Esophagus muscularis mucosa (tissue), 4 donors: ENCODE measurements around the gene MTMR2. TPM values are rescaled to one million over a fixed set of nuclear protein-coding genes. Genes with fewer than 3 reads are reported as not detected.

Experiments used
- DNase-seq: peaks from one replicate; pipeline ENCODE4 v3.0.0-alpha.2; 2017; ENCODE audit errors: extremely low spot score
- H3K27ac ChIP-seq, 4 donors: fragments of 200-600 bp; sonication (generic); replicated peaks in 1 of 4; 1 replicate in 3 of 4; 2 replicates in 1 of 4; pipeline ENCODE4 v1.5.1; 2016 to 2019; ENCODE audit warnings: mild to moderate bottlenecking in 1 of 4
- H3K27me3 ChIP-seq, 4 donors: fragments of 200-600 bp; sonication (generic); one replicate each; pipeline versions ENCODE4 v1.5.1 to v1.6.0; 2016 to 2019
- H3K36me3 ChIP-seq, 4 donors: fragments of 200-600 bp; sonication (generic); one replicate each; pipeline ENCODE4 v1.5.1; 2016 to 2019
- H3K4me1 ChIP-seq, 4 donors: fragments of 200-600 bp; sonication (generic); one replicate each; pipeline ENCODE4 v1.5.1; 2016 to 2019
- H3K4me3 ChIP-seq, 4 donors: fragments of 200-600 bp; sonication (generic); 1 replicate in 2 of 4; 2 replicates in 2 of 4; pipeline ENCODE4 v1.5.1; 2016 to 2019; ENCODE audit warnings: mild to moderate bottlenecking in 4 of 4, moderate library complexity in 1 of 4
- H3K9me3 ChIP-seq, 4 donors: fragments of 200-600 bp; sonication (generic); 1 replicate in 3 of 4; 2 replicates in 1 of 4; pipeline ENCODE4 v1.5.1; 2016 to 2019
- EP300 ChIP-seq: sonication (generic); formaldehyde crosslinking; IDR thresholded peaks from one replicate; pipeline ENCODE4 v1.6.1; 2017; ENCODE audit warnings: antibody characterized with exemption
- POLR2A ChIP-seq: fragments of 450-650 bp; IDR thresholded peaks from one replicate; pipeline ENCODE4 v1.6.1; 2017; ENCODE audit warnings: antibody characterized with exemption, moderate library complexity, mild to moderate bottlenecking, low read depth
- POLR2AphosphoS5 ChIP-seq, 2 donors: sonication (generic); formaldehyde crosslinking; IDR thresholded peaks; one replicate each; pipeline ENCODE4 v1.6.1; 2017; ENCODE audit warnings: antibody characterized with exemption in 2 of 2
- WGBS: methylation state at CpG from one replicate; pipeline ENCODE4 v1.1.5; 2018; 5-methylcytosine and 5-hydroxymethylcytosine counted together
- intact Hi-C: fragments of 100-400 bp; cut with DNase I; formaldehyde crosslinking; loops from one replicate; pipeline ENCODE4 v1.15.1; 2023
- total RNA-seq, 4 donors: library from RNA; depleted of rRNA; stranded (reverse); fragments of >200 nt; gene quantifications; one replicate each; pipeline versions ENCODE4 v1.1.0 to v1.2.1, GENCODE V29; 2016
- TF ChIP-seq, protein P1 (sequence below), 3 experiments: fragments of 200-600 bp in 2 of 3; fragments of 450-650 bp in 1 of 3; sonication (generic) in 2 of 3; IDR thresholded peaks; one replicate each; pipeline ENCODE4 v1.5.1; 2017 to 2019; ENCODE audit warnings: antibody characterized with exemption in 3 of 3, mild to moderate bottlenecking in 2 of 3, moderate library complexity in 1 of 3

Gene MTMR2
- total RNA-seq, 4 donors from 2014 or later, result 25.8 to 29.6 (median 27.9) TPM

DNA sequence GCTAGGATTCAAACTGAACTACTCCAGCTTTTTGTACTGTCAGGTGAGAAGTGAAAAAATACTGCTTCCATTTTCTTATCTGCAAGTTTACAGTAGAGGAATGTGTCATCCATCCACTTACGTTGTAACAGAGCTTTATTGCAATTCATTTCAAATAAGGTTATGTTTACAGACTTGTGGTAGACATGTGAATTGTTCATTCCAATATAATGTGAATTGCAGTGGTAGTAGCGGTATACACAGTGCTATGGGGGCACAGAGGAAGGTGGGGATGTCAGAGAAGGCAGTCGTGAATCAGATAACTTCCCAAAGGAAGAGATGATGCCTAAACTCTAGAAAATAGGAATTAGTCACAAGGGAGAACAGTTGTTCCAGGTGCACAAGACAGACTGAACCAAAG lies 91.1 kb downstream of the MTMR2 start:
- H3K4me1 ChIP-seq, result peaks cover 4 to 9% (median 8%) of the 10 kb centered on the region in 4 donors
- 77% methylated on average over 3 of the region's 3 CpGs for WGBS
- no peak overlapping the region for H3K27ac ChIP-seq
- no peaks in the 10 kb centered on the region for H3K9me3 ChIP-seq
- intact Hi-C loops, result no loop called here
- TF ChIP-seq, protein P1, sequence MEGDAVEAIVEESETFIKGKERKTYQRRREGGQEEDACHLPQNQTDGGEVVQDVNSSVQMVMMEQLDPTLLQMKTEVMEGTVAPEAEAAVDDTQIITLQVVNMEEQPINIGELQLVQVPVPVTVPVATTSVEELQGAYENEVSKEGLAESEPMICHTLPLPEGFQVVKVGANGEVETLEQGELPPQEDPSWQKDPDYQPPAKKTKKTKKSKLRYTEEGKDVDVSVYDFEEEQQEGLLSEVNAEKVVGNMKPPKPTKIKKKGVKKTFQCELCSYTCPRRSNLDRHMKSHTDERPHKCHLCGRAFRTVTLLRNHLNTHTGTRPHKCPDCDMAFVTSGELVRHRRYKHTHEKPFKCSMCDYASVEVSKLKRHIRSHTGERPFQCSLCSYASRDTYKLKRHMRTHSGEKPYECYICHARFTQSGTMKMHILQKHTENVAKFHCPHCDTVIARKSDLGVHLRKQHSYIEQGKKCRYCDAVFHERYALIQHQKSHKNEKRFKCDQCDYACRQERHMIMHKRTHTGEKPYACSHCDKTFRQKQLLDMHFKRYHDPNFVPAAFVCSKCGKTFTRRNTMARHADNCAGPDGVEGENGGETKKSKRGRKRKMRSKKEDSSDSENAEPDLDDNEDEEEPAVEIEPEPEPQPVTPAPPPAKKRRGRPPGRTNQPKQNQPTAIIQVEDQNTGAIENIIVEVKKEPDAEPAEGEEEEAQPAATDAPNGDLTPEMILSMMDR (IDR thresholded peaks at IDR 0.05), result no peak
- TF ChIP-seq EP300 (no peak), POLR2AphosphoS5 (IDR thresholded peaks at IDR 0.05) (no peak), POLR2A (no peak)
- DNase-seq, result no peak
- peaks cover 14 to 92% (median 62%) of the 10 kb centered on the region in 4 donors for H3K36me3 ChIP-seq
- no peaks in the 10 kb centered on the region for H3K27me3 ChIP-seq
- no peak overlapping the region for H3K4me3 ChIP-seq

GRCh38 chr11:95831198-95831883 lies 92.6 kb downstream of the MTMR2 start:
- intact Hi-C loops, result no loop called here
- Histone ChIP-seq H3K36me3 (peaks cover 14 to 88% (median 58%) of the 10 kb centered on the region in 4 donors), H3K27me3 (no peaks in the 10 kb centered on the region), H3K27ac (no peak overlapping the region), H3K4me3 (no peak overlapping the region), H3K4me1 (peaks cover 4 to 7% (median 6%) of the 10 kb centered on the region in 4 donors), H3K9me3 (no peaks in the 10 kb centered on the region)
- WGBS, result 81% methylated on average over 2 of the region's 2 CpGs
- TF ChIP-seq EP300 (no peak), POLR2AphosphoS5 (IDR thresholded peaks at IDR 0.05) (no peak), POLR2A (no peak)
- TF ChIP-seq, protein P1 (IDR thresholded peaks at IDR 0.05), result no peak
- DNase-seq, result no peak

DNA sequence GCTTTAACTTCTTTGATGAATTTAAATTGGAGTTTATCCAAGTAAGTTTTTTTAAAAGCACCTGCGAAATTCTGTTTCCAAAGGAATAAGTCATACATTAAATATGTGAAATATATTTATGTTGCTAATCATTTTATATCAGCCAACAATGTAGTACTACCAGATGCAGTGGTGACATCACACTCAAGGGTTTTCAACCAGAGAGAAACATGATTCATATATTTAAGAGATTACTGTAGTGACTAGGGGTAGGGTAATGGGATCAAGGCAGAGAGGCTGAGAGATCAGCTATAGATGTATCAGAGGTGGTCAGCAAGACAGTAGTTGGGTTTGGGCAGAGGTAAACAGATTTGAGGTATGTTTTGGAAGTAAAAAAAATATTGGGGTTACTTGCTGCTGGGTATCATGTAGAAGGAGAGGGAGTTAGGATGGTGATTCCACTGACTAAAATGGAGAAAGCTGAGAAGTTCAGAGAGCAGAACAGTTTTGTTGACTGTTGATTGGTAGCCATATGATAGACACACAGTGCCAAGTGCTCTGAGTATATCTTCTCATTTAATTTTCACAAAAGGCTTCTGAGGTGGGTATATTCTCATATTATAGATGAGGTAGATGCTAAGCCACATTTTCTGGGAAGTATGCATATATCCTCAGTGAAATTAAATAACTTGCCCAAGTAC lies 94.2 kb downstream of the MTMR2 start:
- Histone ChIP-seq H3K9me3 (no peaks in the 10 kb centered on the region), H3K4me1 (no peaks in the 10 kb centered on the region), H3K36me3 (peaks cover 14 to 84% (median 51%) of the 10 kb centered on the region in 4 donors), H3K27ac (no peak overlapping the region), H3K27me3 (no peaks in the 10 kb centered on the region), H3K4me3 (no peak overlapping the region)
- DNase-seq, result no peak
- 77% methylated on average over 1 of the region's 1 CpG for WGBS
- TF ChIP-seq POLR2AphosphoS5 (IDR thresholded peaks at IDR 0.05) (no peak), EP300 (no peak), POLR2A (no peak)
- TF ChIP-seq, protein P1 (IDR thresholded peaks at IDR 0.05), result no peak
- intact Hi-C loops, result no loop called here

GRCh38 chr11:95827696-95828095 lies 96.2 kb downstream of the MTMR2 start:
- H3K9me3 ChIP-seq, result no peaks in the 10 kb centered on the region
- no peak overlapping the region for H3K4me3 ChIP-seq
- DNase-seq, result no peak
- 66% methylated on average over 4 of the region's 4 CpGs for WGBS
- H3K27ac ChIP-seq, result no peak overlapping the region
- H3K27me3 ChIP-seq, result no peaks in the 10 kb centered on the region
- peaks cover 11 to 75% (median 44%) of the 10 kb centered on the region in 4 donors for H3K36me3 ChIP-seq
- intact Hi-C loops, result no loop called here
- TF ChIP-seq POLR2AphosphoS5 (IDR thresholded peaks at IDR 0.05) (no peak), POLR2A (no peak), EP300 (no peak)
- TF ChIP-seq, protein P1 (IDR thresholded peaks at IDR 0.05), result no peak
- no peaks in the 10 kb centered on the region for H3K4me1 ChIP-seq
